NCI-H2227 treated with DMSO at 0.1 percent for 48 hours (cell line): Measurements from ENCODE around the gene MXRA5.
"Not testable (repeated sequence)": the region's sequence is repeated elsewhere in the genome, so short reads cannot be mapped to it uniquely, and the experiment has no call there.

ENCODE experiments used
- DNase-seq: peaks from one replicate; lab custom pipeline; 2025; lab: John Stamatoyannopoulos, UW

Gene MXRA5

GRCh38 chrX:3320471-3321046 lies 25.9 kb downstream of the MXRA5 start:
- no peak for DNase-seq

- no peak for DNase-seq
Observed at GRCh38 chrX:3317191-3317718, 29.2 kb downstream of the MXRA5 start.

GRCh38 chrX:3312109-3312508 lies 34.3 kb downstream of the MXRA5 start:
- DNase-seq, result no peak

GRCh38 chrX:3307881-3308280 lies 38.6 kb downstream of the MXRA5 start:
- DNase-seq, result no peak

- DNase-seq, result no peak
Observed at GRCh38 chrX:3299636-3300035, 46.8 kb downstream of the MXRA5 start.

GRCh38 chrX:3295731-3296130 lies 50.7 kb downstream of the MXRA5 start:
- DNase-seq, result no peak

GRCh38 chrX:3293251-3293650 lies 53.2 kb downstream of the MXRA5 start:
- DNase-seq, result no peak

- DNase-seq, result no peak
Observed at GRCh38 chrX:3290561-3290960, 55.9 kb downstream of the MXRA5 start.

GRCh38 chrX:3286196-3286945 lies 60.1 kb downstream of the MXRA5 start:
- peak; percentile 2 for DNase-seq

GRCh38 chrX:3280706-3281105 lies 65.7 kb downstream of the MXRA5 start:
- DNase-seq, result no peak

- DNase-seq, result not testable (repeated sequence)
Observed at GRCh38 chrX:3273668-3274067, 72.8 kb downstream of the MXRA5 start.

- DNase-seq, result no peak
Observed at GRCh38 chrX:3271834-3272186, 74.6 kb downstream of the MXRA5 start.

GRCh38 chrX:3271183-3271833 lies 75.1 kb downstream of the MXRA5 start:
- DNase-seq, result no peak

GRCh38 chrX:3268829-3269228 lies 77.6 kb downstream of the MXRA5 start:
- DNase-seq, result no peak

GRCh38 chrX:3263681-3264126 lies 82.7 kb downstream of the MXRA5 start:
- DNase-seq, result no peak

GRCh38 chrX:3262901-3263300 lies 83.6 kb downstream of the MXRA5 start:
- DNase-seq, result no peak
